Activated CD4-positive, alpha-beta T cell treated with anti-CD3 and anti-CD28 coated beads, Interleukin-2, amount 10 ng/mL, durations not matched to agents 7 days and 5 days (primary cell): Measurements from ENCODE around the gene TENT4B. TPM values are rescaled to one million over a fixed set of nuclear protein-coding genes. Genes with fewer than 3 reads are reported as not detected.

Experiments used
- CTCF ChIA-PET: fragments of 350-600 bp; sonication (Branson Sonifier 250); formaldehyde crosslinking; loops from one replicate; lab custom pipeline; 2021; ENCODE audit warnings: antibody characterized with exemption; lab: Charles Lee
- POLR2A ChIA-PET: fragments of 350-600 bp; sonication (Branson Sonifier 250); formaldehyde crosslinking; loops from one replicate; lab custom pipeline; 2021; ENCODE audit warnings: antibody characterized with exemption; lab: Charles Lee
- DNase-seq: peaks from one replicate; pipeline ENCODE4 v3.0.0-alpha.2; 2020
- H3K27ac Mint-ChIP-seq: one replicate; pipeline ENCODE4 v1.8.0; 2021; ENCODE audit warnings: mild to moderate bottlenecking, moderate library complexity, mixed read lengths
- H3K27me3 Mint-ChIP-seq: one replicate; pipeline ENCODE4 v1.8.0; 2021; ENCODE audit warnings: mixed read lengths
- H3K36me3 Mint-ChIP-seq: one replicate; pipeline ENCODE4 v1.8.0; 2021; ENCODE audit warnings: low read depth, mixed read lengths
- H3K4me1 Mint-ChIP-seq: one replicate; pipeline ENCODE4 v1.8.0; 2021; ENCODE audit warnings: mixed read lengths
- H3K4me3 Mint-ChIP-seq: one replicate; pipeline ENCODE4 v1.8.0; 2021; ENCODE audit warnings: mild to moderate bottlenecking, moderate library complexity, mixed read lengths
- H3K9me3 Mint-ChIP-seq: one replicate; pipeline ENCODE4 v1.8.0; 2021; ENCODE audit warnings: mixed read lengths
- total RNA-seq, 2 experiments: library from RNA; stranded (reverse); gene quantifications; one replicate each; pipeline ENCODE4 v1.2.3, GENCODE V29; 2021

TENT4B gene
- total RNA-seq, 2 experiments from 2014 or later: 20.4 to 21.4 TPM

DNA sequence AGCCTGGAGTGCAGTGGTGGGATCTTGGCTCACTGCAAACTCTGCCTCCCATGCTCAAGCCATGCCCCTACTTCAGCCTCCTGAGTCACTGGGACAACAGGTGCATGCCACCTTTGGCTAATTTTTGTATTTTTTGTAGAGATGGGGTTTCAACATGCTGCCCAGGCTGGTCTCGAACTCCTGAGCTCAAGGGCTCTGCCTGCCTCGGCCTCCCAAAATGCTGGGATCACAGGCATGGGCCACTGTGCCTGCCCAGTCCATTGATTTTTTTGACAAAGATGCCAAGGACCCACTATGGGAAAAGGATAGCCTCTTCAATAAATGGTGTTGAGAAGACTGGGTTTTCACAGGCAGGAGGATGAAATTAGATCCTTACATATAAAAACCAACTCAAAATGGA, 102.4 kb downstream of the TENT4B start:
- Mint-ChIP-seq H3K27ac (no peak overlapping the region), H3K4me1 (peaks cover 12% of the 10 kb centered on the region), H3K4me3 (no peak overlapping the region), H3K36me3 (peaks cover 2% of the 10 kb centered on the region), H3K9me3 (no peaks in the 10 kb centered on the region), H3K27me3 (peaks cover 9% of the 10 kb centered on the region)
- POLR2A ChIA-PET: no interaction called here
- DNase-seq: no peak
- CTCF ChIA-PET: interaction anchor here (0.6 to 1.0 kb wide), 4 partner anchors 10 to 70 kb away, joined by 3 to 5 read pairs (median 3); no protein-coding TSS in a partner anchor

DNA sequence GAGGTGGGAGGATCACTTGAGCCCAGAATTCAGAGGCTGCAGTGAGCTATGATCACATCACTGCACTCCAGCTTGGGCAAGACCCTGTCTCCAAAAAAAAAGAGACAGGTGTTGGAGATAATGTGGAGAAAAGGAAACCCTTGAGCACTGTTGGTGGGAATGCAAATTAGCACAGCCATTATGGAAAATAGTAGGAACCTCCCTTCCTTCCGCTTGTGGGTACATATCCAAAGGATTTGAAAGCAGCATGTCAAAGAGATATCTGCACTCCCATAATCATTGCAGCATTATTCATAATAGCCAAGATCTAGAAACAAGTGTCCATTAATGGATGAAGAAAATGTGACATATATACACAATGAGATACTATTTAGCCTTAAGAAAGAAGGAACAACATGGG, 103.5 kb downstream of the TENT4B start:
- Mint-ChIP-seq H3K27ac (no peak overlapping the region), H3K27me3 (peaks cover 9% of the 10 kb centered on the region), H3K4me3 (no peak overlapping the region), H3K36me3 (peaks cover 2% of the 10 kb centered on the region), H3K4me1 (peaks cover 11% of the 10 kb centered on the region), H3K9me3 (no peaks in the 10 kb centered on the region)
- ChIA-PET POLR2A (no interaction called here), CTCF (interaction anchor here (0.6 to 0.7 kb wide), 2 partner anchors 29 to 107 kb away, joined by 3 read pairs; no protein-coding TSS in a partner anchor)
- no peak for DNase-seq

- POLR2A ChIA-PET: no interaction called here
- no peak overlapping the region for H3K4me3 Mint-ChIP-seq
- H3K27ac Mint-ChIP-seq: no peak overlapping the region
- no peaks in the 10 kb centered on the region for H3K9me3 Mint-ChIP-seq
- peaks cover 9% of the 10 kb centered on the region for H3K27me3 Mint-ChIP-seq
- peaks cover 2% of the 10 kb centered on the region for H3K36me3 Mint-ChIP-seq
- CTCF ChIA-PET: interaction anchor here (0.7 to 1.6 kb wide), 2 partner anchors 9 to 18 kb away, joined by 4 read pairs; no protein-coding TSS in a partner anchor
- H3K4me1 Mint-ChIP-seq: peaks cover 20% of the 10 kb centered on the region
- no peak for DNase-seq
Observed at GRCh38 chr16:50257876-50258275, 104.8 kb downstream of the TENT4B start.

DNA sequence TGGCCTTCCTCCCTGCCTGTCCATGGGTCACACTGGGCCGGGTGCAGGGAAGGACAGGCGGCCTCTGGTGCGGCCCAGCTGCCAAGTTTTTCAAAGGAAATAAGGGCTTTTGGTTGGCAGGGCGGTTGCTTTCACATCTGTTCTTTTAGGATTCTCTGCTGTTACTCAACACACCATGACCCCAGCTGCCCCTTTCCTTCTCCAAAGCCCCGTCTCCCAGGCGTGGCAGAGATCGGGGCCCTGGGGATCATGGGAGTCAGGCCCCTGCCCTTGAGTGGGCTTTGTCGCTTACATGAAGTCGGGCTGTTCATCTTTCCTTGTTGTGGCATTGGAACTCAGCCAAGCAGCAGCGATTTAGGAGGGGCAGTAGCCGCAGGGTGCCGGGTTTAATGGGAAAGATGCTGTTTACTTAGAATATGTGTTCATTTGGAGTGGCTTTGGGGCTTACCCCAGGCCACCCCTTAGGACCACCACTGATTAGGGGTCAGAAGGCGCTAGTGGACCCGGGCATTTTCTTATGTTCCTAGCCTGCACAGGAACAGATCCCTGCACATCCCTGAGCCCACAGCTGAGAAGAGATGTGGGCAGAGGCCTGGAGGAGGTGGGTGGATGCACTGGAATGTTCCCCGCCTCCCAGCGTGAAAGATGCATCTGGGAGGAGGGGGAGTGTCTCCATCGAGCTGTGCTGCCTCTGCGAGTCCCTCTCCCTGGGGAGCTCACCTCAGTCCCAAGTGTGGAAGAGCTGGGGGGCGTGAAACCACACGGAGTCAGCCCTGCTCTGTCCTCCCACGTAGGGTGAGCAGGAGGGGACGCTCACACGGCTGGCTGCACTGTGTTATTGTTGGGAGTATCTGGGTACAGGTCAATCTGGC, 106.5 kb downstream of the TENT4B start:
- CTCF ChIA-PET: interaction anchor here (1.0 to 1.6 kb wide), 4 partner anchors 9 to 31 kb away, joined by 3 to 4 read pairs (median 4); no protein-coding TSS in a partner anchor
- Mint-ChIP-seq H3K4me3 (no peak overlapping the region), H3K4me1 (peaks cover 31% of the 10 kb centered on the region), H3K27ac (no peak overlapping the region), H3K36me3 (peaks cover 2% of the 10 kb centered on the region), H3K9me3 (no peaks in the 10 kb centered on the region), H3K27me3 (peaks cover 9% of the 10 kb centered on the region)
- no peak for DNase-seq
- POLR2A ChIA-PET: no interaction called here

DNA sequence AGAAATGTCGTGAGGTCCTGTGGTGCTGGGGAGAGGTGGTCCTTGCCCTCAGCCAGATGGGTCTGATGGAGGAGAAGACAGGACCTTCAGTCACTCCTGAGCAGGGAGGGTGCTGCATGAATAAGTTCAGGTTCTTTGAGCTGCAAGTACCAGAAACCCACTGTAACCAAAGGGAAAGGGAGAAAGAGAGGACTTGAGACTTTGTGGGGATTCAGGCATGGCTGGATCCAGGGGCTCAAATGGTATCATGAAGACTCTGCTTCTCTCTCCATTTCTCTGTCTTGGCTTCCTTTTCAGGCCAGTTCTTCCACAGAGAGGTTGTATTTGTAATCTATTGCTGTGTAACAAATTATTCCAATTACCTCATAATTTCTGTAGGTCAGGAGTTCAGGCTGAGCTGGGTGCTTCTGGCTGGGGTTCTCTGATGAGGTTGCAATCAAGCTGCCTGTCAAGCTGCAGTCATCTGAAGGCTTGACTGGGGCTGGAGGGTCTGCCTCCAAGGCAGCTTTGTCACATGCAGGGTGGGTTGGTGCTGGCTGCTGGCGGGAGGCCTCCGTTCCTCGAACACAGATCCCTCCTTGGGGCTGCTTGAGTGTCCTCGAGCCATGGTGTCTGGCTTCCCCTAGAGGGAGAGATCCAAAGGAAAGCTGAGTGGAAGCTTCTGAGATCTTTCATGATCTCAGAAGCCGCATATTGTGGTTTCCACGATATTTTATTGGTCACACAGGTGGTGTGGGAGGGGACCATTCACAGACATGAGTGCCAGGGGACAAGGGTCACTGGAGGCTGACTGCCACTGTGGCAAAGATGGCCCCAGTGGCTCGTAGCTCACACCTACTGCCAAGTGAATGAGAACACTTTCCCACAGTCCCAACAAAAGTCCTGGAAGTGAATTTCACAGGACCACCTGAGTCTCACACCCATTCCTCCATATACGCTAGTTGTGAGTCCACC, 107.4 kb downstream of the TENT4B start:
- H3K36me3 Mint-ChIP-seq: peaks cover 2% of the 10 kb centered on the region
- DNase-seq: no peak
- peaks cover 40% of the 10 kb centered on the region for H3K4me1 Mint-ChIP-seq
- no peak overlapping the region for H3K27ac Mint-ChIP-seq
- H3K4me3 Mint-ChIP-seq: no peak overlapping the region
- ChIA-PET CTCF (interaction anchor here (0.7 to 1.6 kb wide), 4 partner anchors 10 to 62 kb away, joined by 3 to 4 read pairs (median 4); no protein-coding TSS in a partner anchor), POLR2A (interaction anchor here (0.5 kb wide), 1 partner anchor 507 kb away, joined by 3 read pairs; no protein-coding TSS in a partner anchor)
- H3K9me3 Mint-ChIP-seq: no peaks in the 10 kb centered on the region
- peaks cover 9% of the 10 kb centered on the region for H3K27me3 Mint-ChIP-seq

- no peak overlapping the region for H3K27ac Mint-ChIP-seq
- no peaks in the 10 kb centered on the region for H3K36me3 Mint-ChIP-seq
- no peak overlapping the region for H3K4me3 Mint-ChIP-seq
- H3K9me3 Mint-ChIP-seq: no peaks in the 10 kb centered on the region
- POLR2A ChIA-PET: no interaction called here
- CTCF ChIA-PET: interaction anchor here (1.0 to 2.3 kb wide), 2 partner anchors 61 to 237 kb away, joined by 4 to 7 read pairs; partner anchors contain the start of gene CNEP1R1
- peaks cover 7% of the 10 kb centered on the region for H3K27me3 Mint-ChIP-seq
- H3K4me1 Mint-ChIP-seq: peaks cover 47% of the 10 kb centered on the region
- no peak for DNase-seq
Observed at GRCh38 chr16:50261160-50261706, 108.1 kb downstream of the TENT4B start.

DNA sequence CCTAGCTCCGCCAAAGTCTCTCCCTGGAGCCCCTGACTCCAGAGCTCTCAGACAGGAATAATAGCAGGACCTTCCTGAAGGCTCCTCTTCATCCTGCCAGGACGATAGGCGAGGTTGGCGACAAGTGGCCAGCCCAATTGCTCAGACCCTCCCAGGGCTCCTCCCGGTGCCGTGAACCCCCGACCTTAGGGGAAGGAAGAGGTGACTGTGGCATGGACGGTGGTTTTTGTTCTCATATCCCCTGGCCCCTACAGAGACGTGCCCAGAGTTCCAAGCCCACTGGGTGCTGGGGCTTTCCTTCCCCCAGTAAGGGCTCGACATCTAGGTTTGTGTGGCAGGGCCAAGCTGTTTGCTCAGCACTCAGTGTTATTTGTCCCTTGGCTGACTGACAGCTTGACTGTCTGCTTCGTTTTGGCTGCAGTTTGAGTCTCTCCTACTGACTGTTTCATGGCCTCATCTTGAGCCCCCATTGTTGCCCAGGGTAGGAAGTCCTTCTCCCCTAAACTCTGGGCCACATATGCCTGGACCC, 108.7 kb downstream of the TENT4B start:
- DNase-seq: no peak
- Mint-ChIP-seq H3K4me3 (no peak overlapping the region), H3K36me3 (peaks cover 3% of the 10 kb centered on the region), H3K9me3 (no peaks in the 10 kb centered on the region), H3K27me3 (peaks cover 5% of the 10 kb centered on the region), H3K4me1 (peaks cover 50% of the 10 kb centered on the region), H3K27ac (no peak overlapping the region)
- ChIA-PET CTCF (interaction anchor here (1.1 to 4.5 kb wide), 5 partner anchors 12 to 237 kb away, joined by 3 to 21 read pairs (median 3); partner anchors contain the start of gene CNEP1R1), POLR2A (no interaction called here)

DNA sequence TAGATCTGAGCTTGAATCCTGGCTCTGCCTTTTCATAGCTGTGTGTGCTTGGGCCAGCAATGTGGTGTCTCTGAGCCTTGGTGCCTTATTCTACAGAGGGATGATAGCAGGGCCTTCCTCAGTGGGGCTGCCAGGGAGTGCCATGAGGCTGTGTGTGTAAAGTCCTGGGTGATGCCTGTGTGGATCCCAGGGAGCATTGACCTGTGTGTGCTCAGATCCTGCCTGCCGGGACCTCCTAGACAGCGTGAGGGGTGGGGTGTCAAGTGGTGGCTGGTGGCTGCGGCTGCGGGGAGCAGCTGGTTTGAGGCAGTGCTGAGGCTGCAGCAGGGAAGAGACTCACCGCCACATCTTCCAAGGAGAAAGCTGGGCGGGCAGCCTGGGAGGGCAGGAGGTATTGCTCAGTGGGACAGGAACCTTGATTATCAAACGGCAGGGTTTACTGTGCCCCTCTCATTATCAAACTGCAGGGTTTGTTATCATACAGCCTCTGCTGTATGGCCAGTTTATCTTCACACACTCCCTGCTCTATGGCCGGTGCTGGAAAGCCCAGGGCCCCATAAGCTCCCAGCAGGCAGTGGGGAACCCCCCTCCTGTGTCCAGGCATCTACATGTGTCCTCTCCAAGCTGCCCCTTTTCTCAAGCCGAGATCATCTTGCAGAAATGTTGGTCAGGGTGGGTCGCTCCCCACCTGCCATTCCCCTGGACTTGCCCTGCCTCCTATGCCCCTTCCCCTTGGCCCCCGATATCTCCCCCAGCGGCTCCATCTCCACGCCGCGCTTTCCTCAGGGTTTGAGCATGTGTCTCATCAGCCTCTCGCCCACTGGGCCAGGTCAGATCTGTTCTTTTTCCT, 110.2 kb downstream of the TENT4B start:
- no peak overlapping the region for H3K4me3 Mint-ChIP-seq
- ChIA-PET POLR2A (no interaction called here), CTCF (interaction anchor here (1.1 to 4.5 kb wide), 7 partner anchors 11 to 402 kb away, joined by 3 to 21 read pairs (median 3); partner anchors contain the start of gene CNEP1R1)

DNA sequence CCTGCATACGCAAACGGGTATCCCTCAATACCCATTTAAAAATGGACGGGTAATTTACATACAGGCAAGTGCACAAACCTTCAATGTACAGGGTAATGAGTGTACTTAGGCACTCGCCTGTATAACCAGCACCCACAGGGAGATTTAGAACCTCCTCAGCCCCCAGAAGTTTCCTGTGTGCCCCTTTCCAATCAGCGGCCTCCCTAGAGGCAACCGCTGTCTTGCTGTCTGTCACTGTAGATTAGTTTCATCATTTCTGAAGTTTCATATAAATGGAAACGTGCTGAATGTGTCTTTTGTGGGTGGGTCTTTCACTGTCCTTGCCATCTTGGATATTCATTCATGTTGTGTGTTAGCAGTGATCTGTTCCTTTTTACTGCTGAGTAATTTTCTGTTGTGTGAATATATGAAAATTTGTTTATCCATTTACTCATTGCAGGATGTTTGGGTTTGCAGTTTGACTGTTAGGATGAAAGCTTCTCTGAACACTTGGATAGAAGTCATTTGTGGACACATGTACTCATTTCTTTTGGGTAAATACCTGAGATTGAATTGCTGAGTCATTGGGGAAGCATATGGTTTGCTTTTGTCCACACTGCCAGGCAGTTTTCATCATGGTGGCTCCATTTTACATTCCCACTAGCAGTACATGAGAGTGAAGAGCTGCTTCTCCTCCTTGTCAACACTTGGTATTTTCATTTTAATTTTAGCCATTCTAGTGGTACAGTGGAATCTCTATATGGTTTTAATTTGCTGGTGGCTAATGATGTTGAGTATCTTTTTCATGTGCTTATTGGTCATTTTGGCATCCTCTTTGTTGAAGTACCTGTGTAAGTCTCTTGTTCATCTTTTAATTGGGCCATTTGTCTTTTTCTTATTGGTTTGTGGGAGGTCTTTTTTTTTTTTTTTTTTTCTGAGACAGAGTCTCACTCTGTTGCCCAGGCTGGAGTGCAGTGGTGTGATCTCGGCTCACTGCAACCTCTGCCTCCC, 111.1 kb downstream of the TENT4B start:
- Mint-ChIP-seq H3K36me3 (peaks cover 15% of the 10 kb centered on the region), H3K27ac (peak overlapping the region; percentile 67), H3K27me3 (peaks cover 4% of the 10 kb centered on the region), H3K4me3 (no peak overlapping the region), H3K9me3 (no peaks in the 10 kb centered on the region), H3K4me1 (peaks cover 62% of the 10 kb centered on the region)
- POLR2A ChIA-PET: no interaction called here
- DNase-seq: no peak
- CTCF ChIA-PET: interaction anchor here (0.7 to 4.5 kb wide), 5 partner anchors 10 to 401 kb away, joined by 3 to 21 read pairs (median 3); partner anchors contain the start of gene CNEP1R1

More for the DNA sequence above, 110.2 kb downstream of the TENT4B start:
- H3K4me1 Mint-ChIP-seq: peaks cover 55% of the 10 kb centered on the region
- no peaks in the 10 kb centered on the region for H3K9me3 Mint-ChIP-seq
- no peak overlapping the region for H3K27ac Mint-ChIP-seq
- H3K36me3 Mint-ChIP-seq: peaks cover 8% of the 10 kb centered on the region
- peaks cover 5% of the 10 kb centered on the region for H3K27me3 Mint-ChIP-seq
- no peak for DNase-seq

DNA sequence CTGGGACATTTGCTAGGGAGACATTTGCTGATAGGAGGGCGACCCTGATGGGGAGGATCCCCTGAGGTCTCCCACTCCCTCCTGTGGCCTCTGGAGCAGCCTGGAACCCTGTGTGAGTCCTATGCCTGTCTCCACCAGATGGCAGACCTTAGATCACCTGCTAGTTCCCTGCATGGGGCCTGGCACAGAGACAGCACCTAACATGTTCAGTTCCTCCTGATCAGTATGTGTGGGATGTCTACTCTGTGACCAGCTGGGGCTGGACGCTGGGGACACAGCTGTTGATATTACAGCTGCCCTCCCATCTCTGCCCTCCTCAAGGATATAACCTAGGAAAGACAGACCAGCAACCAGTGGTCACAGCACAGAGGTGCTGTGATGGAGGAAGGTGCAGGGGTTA, 112.2 kb downstream of the TENT4B start:
- CTCF ChIA-PET: interaction anchor here (0.7 to 4.5 kb wide), 4 partner anchors 9 to 240 kb away, joined by 3 to 21 read pairs (median 4); partner anchors contain the start of gene CNEP1R1
- Mint-ChIP-seq H3K27me3 (no peaks in the 10 kb centered on the region), H3K27ac (peak overlapping the region; percentile 91), H3K4me3 (peak overlapping the region; percentile 64), H3K36me3 (peaks cover 20% of the 10 kb centered on the region), H3K4me1 (peaks cover 67% of the 10 kb centered on the region), H3K9me3 (no peaks in the 10 kb centered on the region)
- POLR2A ChIA-PET: no interaction called here
- DNase-seq: peak; percentile 54
